K562 (cell line): ENCODE measurements around the gene RNF175. TPM values are rescaled to one million over a fixed set of nuclear protein-coding genes. Genes with fewer than 3 reads are reported as not detected.

Source experiments
- ATAC-seq: fragments of 200-7000 bp; cut with Tn5 transposase; 3 replicates; pipeline ENCODE4 v1.9.1; 2020; ENCODE audit warnings: moderate library complexity
- BruUV-seq: library from RNA; stranded (reverse); fragments of 400-500 nt; replicated peaks from 2 replicates; lab custom pipeline; 2021; lab: Mats Ljungman, UMichigan
- CTCF ChIA-PET: fragments of 300-600 bp; formaldehyde crosslinking; extraction: SDS; loops from one replicate; lab custom pipeline; 2021; ENCODE audit warnings: low intra/inter-chr PET ratio; lab: Yijun Ruan, JAX
- POLR2A ChIA-PET: fragments of 300-600, 350-650 bp; sonication (Branson Sonifier 250); formaldehyde crosslinking; extraction: SDS; loops from one replicate; lab custom pipeline; 2021; ENCODE audit warnings: antibody characterized with exemption, inconsistent platforms; lab: Yijun Ruan, JAX
- DNase-seq, 4 experiments: peaks; one replicate each; pipeline versions ENCODE4 v3.0.0 to v3.0.0-alpha.2; 2011 to 2018; ENCODE audit warnings: low spot score in 3 of 4, mixed read lengths in 3 of 4; ENCODE audit errors: extremely low read depth in 1 of 4
- FAIRE-seq: peaks from 2 replicates; lab custom pipeline; 2011; peaks lifted over from hg19 to GRCh38; lab: Jason Lieb, UNC
- H2AFZ ChIP-seq: 2 replicates; pipeline ENCODE4 v1.6.0; 2011; ENCODE audit warnings: low read depth, low read length, control low read depth, inconsistent platforms
- H3K27ac ChIP-seq: fragments of 200-600 bp; 3 replicates; pipeline ENCODE4 v1.8.0; 2011; ENCODE audit warnings: low read depth, mild to moderate bottlenecking, control low read depth, inconsistent platforms, low read length, moderate library complexity, mixed read lengths; ENCODE audit errors: extremely low read depth
- H3K27me3 ChIP-seq, 2 experiments: fragments of 300-600 bp in 1 of 2; 2 replicates in 1 of 2; 3 replicates in 1 of 2; pipeline versions ENCODE4 v1.6.0 to v1.8.0; 2011; ENCODE audit warnings: inconsistent platforms in 2 of 2, low read length in 2 of 2, mild to moderate bottlenecking in 1 of 2, mixed read lengths in 1 of 2, moderate library complexity in 1 of 2; ENCODE audit not compliant: control insufficient read depth in 2 of 2, insufficient read depth in 2 of 2
- H3K36me3 ChIP-seq: fragments of 300-600 bp; 3 replicates; pipeline ENCODE4 v1.8.0; 2011; ENCODE audit warnings: mild to moderate bottlenecking, low read length, inconsistent platforms; ENCODE audit not compliant: control insufficient read depth, insufficient read depth
- H3K4me1 ChIP-seq, 2 experiments: fragments of 200-600 bp in 1 of 2; replicated peaks in 1 of 2; 2 replicates in 1 of 2; 3 replicates in 1 of 2; pipeline versions ENCODE4 v1.5.1 to v1.8.0; 2011; ENCODE audit warnings: inconsistent platforms in 2 of 2, low read length in 2 of 2, mild to moderate bottlenecking in 1 of 2, mixed read lengths in 1 of 2, moderate library complexity in 1 of 2; ENCODE audit not compliant: control insufficient read depth in 2 of 2, insufficient read depth in 2 of 2
- H3K4me2 ChIP-seq: 2 replicates; pipeline ENCODE4 v1.6.1; 2011; ENCODE audit warnings: low read length, control low read depth, inconsistent platforms, mixed read lengths; ENCODE audit not compliant: insufficient read depth
- H3K4me3 ChIP-seq: fragments of 200-600 bp; sonication (generic), shearing (Covaris generic); 2 replicates; pipeline ENCODE4 v1.5.1; 2016; ENCODE audit warnings: control low read depth, inconsistent platforms
- H3K79me2 ChIP-seq: fragments of 200-600 bp; 3 replicates; pipeline ENCODE4 v1.8.0; 2011; ENCODE audit warnings: low read length, inconsistent platforms; ENCODE audit not compliant: control insufficient read depth, insufficient read depth
- H3K9ac ChIP-seq, 2 experiments: 2 replicates each; pipeline versions ENCODE4 v1.6.0 to v1.6.1; 2011; ENCODE audit warnings: low read depth in 2 of 2, low read length in 2 of 2, control low read depth in 1 of 2, inconsistent platforms in 1 of 2, mild to moderate bottlenecking in 1 of 2, mixed read lengths in 1 of 2; ENCODE audit not compliant: insufficient read depth in 1 of 2
- H3K9me1 ChIP-seq: one replicate; pipeline ENCODE4 v1.6.0; 2011; ENCODE audit warnings: inconsistent platforms, mild to moderate bottlenecking, low read length, moderate library complexity; ENCODE audit not compliant: control insufficient read depth, insufficient read depth
- H3K9me3 ChIP-seq: replicated peaks from 2 replicates; pipeline ENCODE4 v1.5.1; 2011; ENCODE audit warnings: low read depth, low read length, inconsistent platforms; ENCODE audit not compliant: control insufficient read depth, insufficient read depth
- H4K20me1 ChIP-seq: replicated peaks from 2 replicates; pipeline ENCODE4 v1.6.1; 2011; ENCODE audit warnings: low read length, inconsistent platforms, mixed read lengths; ENCODE audit not compliant: control insufficient read depth, insufficient read depth
- BCL6 ChIP-seq: fragments of 250-450 bp; sonication (Bioruptor Pico); IDR thresholded peaks from 2 replicates; pipeline ENCODE4 v1.4.0; 2020
- HNRNPL ChIP-seq: fragments of 200-400 bp; formaldehyde crosslinking; IDR thresholded peaks from 2 replicates; pipeline ENCODE4 v1.6.1; 2017; ENCODE audit warnings: low read depth, mild to moderate bottlenecking, low read length
- POLR2B ChIP-seq: fragments of 450-650 bp; IDR thresholded peaks from 2 replicates; pipeline ENCODE4 v1.6.1; 2018; ENCODE audit warnings: low read depth; ENCODE audit not compliant: partially characterized antibody
- SNIP1 ChIP-seq: fragments of 450-650 bp; IDR thresholded peaks from 2 replicates; pipeline ENCODE4 v1.7.1; 2017; ENCODE audit warnings: low read depth, mild to moderate bottlenecking
- WGBS: fragments of 100-300 bp; shearing (Covaris generic); methylation state at CpG from one replicate; pipeline ENCODE4 v1.1.6; 2016; ENCODE audit warnings: low coverage, mixed read lengths; ENCODE audit not compliant: insufficient coverage; ENCODE audit errors: missing lambda C conversion rate; 5-methylcytosine and 5-hydroxymethylcytosine counted together
- in situ Hi-C: fragments of 300-500 bp; cut with MboI; formaldehyde crosslinking; loops from 4 replicates; pipeline ENCODE4 v1.15.0; 2018; ENCODE audit warnings: inconsistent platforms, mixed read lengths
- intact Hi-C: fragments of 100-400 bp; cut with micrococcal nuclease; formaldehyde crosslinking; loops from 2 replicates; pipeline ENCODE4 v1.14.2; 2022
- polyA plus RNA-seq, 8 experiments: library from polyadenylated mRNA; depleted of rRNA in 4 of 8; stranded (reverse) in 5 of 8; unstranded in 3 of 8; fragments of >200 nt; fragmentation: Nextera tagmentation in 2 of 8; fragmentation: Illumina TruSeq in 1 of 8; extraction: Ambion mirVana in 2 of 8; extraction: Trizol in 1 of 8; gene quantifications; 2 replicates each; pipeline versions ENCODE4 v1.2.1 to v1.2.3, GENCODE V29; 2011 to 2014; ENCODE audit warnings: inconsistent platforms in 1 of 8, missing spikeins in 1 of 8
- total RNA-seq, 7 experiments: library from RNA; depleted of rRNA in 6 of 7; stranded (reverse); fragments of >200 nt in 6 of 7; fragmentation: Illumina TruSeq in 2 of 7; extraction: Trizol in 2 of 7; gene quantifications; 2 replicates each; pipeline versions ENCODE4 v1.2.1 to v1.2.3, GENCODE V29; 2011 to 2021; ENCODE audit warnings: low replicate concordance in 1 of 7
- TF ChIP-seq, protein P1 (sequence below), 2 experiments: fragments of 450-650 bp in 1 of 2; sonication (generic) in 1 of 2; formaldehyde crosslinking in 1 of 2; IDR thresholded peaks; 2 replicates each; pipeline versions ENCODE4 v1.7.1 to v1.9.0; 2016 to 2022; ENCODE audit warnings: inconsistent platforms in 1 of 2, mild to moderate bottlenecking in 1 of 2, missing genetic modification reagents in 1 of 2

RNF175 gene
- total and polyA plus RNA-seq, 9 of the 15 experiments (the other 6 are each of a cell fraction or from before 2014, with no cell fraction given): not detected

- FAIRE-seq (no peak), ATAC-seq (no peak), DNase-seq (no peak)
- 2% methylated on average over 3 of the region's 3 CpGs for WGBS
- intact Hi-C loops (no loop called here), in situ Hi-C loops (no loop called here)
- Histone ChIP-seq H3K4me1 (peaks cover 0 to 3% of the 10 kb centered on the region in 2 experiments; a peak in 1 of 5 replicates), H4K20me1 (no peaks in the 10 kb centered on the region), H3K9me3 (no peaks in the 10 kb centered on the region), H3K9ac (no peak overlapping the region), H3K9me1 (no peaks in the 10 kb centered on the region), H3K79me2 (no peaks in the 10 kb centered on the region), H3K4me3 (no peak overlapping the region), H3K36me3 (no peaks in the 10 kb centered on the region), H3K4me2 (no peak overlapping the region), H3K27ac (no peak overlapping the region), H2AFZ (no peak overlapping the region), H3K27me3 (no peaks in the 10 kb centered on the region)
- POLR2A ChIA-PET: no interaction called here
- no peak for TF ChIP-seq POLR2B
- CTCF ChIA-PET: no interaction called here
- BruUV-seq: no TSS peak
Observed at GRCh38 chr4:153798901-153799693, 39.3 kb upstream of the RNF175 start.

DNA sequence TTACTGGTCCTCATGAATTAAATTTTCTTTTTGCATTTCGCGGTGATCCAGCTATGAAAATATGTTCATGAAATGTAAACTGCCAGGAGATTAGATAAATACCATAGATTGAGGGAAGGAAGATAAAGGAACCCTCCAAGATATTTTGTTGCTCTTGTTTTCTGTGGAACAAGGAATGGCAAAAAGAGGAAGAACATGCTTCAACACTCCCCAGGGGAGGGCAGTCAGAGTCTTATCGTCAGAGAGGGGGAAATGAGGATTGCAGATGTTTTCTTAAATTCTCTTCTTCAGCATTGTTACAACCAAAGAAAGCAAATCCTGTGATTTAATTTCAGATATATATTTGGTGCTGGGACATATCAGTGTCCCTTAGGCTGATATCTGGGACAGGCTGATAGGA, 38.6 kb upstream of the RNF175 start:
- no peak overlapping the region for H3K4me2 ChIP-seq
- H3K79me2 ChIP-seq: no peaks in the 10 kb centered on the region
- H3K27ac ChIP-seq: no peak overlapping the region
- H3K27me3 ChIP-seq: no peaks in the 10 kb centered on the region
- no peaks in the 10 kb centered on the region for H4K20me1 ChIP-seq
- H3K36me3 ChIP-seq: no peaks in the 10 kb centered on the region
- H2AFZ ChIP-seq: no peak overlapping the region
- H3K9me1 ChIP-seq: no peaks in the 10 kb centered on the region
- FAIRE-seq (no peak), DNase-seq (no peak), ATAC-seq (no peak)
- in situ Hi-C loops (no loop called here), intact Hi-C loops (no loop called here)
- 0% methylated on average over 3 of the region's 3 CpGs for WGBS
- H3K9me3 ChIP-seq: no peaks in the 10 kb centered on the region
- H3K4me3 ChIP-seq: no peak overlapping the region
- ChIA-PET POLR2A (interaction anchor here (1.2 kb wide), 1 partner anchor 9 kb away, joined by 4 read pairs; no protein-coding TSS in a partner anchor), CTCF (no interaction called here)
- no peak overlapping the region for H3K9ac ChIP-seq
- H3K4me1 ChIP-seq: peaks cover 0 to 3% of the 10 kb centered on the region in 2 experiments; a peak in 1 of 5 replicates
- no TSS peak for BruUV-seq
- TF ChIP-seq SNIP1 (no peak), HNRNPL (no peak), BCL6 (no peak)
- TF ChIP-seq, protein P1, sequence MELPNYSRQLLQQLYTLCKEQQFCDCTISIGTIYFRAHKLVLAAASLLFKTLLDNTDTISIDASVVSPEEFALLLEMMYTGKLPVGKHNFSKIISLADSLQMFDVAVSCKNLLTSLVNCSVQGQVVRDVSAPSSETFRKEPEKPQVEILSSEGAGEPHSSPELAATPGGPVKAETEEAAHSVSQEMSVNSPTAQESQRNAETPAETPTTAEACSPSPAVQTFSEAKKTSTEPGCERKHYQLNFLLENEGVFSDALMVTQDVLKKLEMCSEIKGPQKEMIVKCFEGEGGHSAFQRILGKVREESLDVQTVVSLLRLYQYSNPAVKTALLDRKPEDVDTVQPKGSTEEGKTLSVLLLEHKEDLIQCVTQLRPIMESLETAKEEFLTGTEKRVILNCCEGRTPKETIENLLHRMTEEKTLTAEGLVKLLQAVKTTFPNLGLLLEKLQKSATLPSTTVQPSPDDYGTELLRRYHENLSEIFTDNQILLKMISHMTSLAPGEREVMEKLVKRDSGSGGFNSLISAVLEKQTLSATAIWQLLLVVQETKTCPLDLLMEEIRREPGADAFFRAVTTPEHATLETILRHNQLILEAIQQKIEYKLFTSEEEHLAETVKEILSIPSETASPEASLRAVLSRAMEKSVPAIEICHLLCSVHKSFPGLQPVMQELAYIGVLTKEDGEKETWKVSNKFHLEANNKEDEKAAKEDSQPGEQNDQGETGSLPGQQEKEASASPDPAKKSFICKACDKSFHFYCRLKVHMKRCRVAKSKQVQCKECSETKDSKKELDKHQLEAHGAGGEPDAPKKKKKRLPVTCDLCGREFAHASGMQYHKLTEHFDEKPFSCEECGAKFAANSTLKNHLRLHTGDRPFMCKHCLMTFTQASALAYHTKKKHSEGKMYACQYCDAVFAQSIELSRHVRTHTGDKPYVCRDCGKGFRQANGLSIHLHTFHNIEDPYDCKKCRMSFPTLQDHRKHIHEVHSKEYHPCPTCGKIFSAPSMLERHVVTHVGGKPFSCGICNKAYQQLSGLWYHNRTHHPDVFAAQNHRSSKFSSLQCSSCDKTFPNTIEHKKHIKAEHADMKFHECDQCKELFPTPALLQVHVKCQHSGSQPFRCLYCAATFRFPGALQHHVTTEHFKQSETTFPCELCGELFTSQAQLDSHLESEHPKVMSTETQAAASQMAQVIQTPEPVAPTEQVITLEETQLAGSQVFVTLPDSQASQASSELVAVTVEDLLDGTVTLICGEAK (IDR thresholded peaks at IDR 0.05): no peak
- TF ChIP-seq, protein P1 (CRISPR knock-in tag; IDR thresholded peaks at IDR 0.05): no peak
